Omental fat pad (tissue), 4 donors: ENCODE data around the gene ADAM12. TPM values are rescaled to one million over a fixed set of nuclear protein-coding genes. Genes with fewer than 3 reads are reported as not detected.

Source experiments
- ATAC-seq: fragments of 150-250 bp; one replicate; pipeline ENCODE4 v1.9.1; 2016; ENCODE audit warnings: mild to moderate bottlenecking, moderate library complexity; ENCODE audit not compliant: low FRiP score
- DNase-seq: peaks from one replicate; pipeline ENCODE4 v3.0.0-alpha.2; 2019; ENCODE audit warnings: low spot score
- total RNA-seq, 4 donors: library from RNA; depleted of rRNA; stranded (reverse); fragments of >200 nt; gene quantifications; one replicate each; pipeline ENCODE4 v1.1.0, GENCODE V29; 2016
- TF ChIP-seq, protein P1 (sequence below), 3 donors: fragments of 450-650 bp; IDR thresholded peaks; one replicate each; pipeline ENCODE4 v1.5.1; 2016 to 2017; ENCODE audit warnings: antibody characterized with exemption in 3 of 3, mild to moderate bottlenecking in 3 of 3, moderate library complexity in 2 of 3

Gene ADAM12
- total RNA-seq, 4 donors from 2014 or later: 4.9 to 24.4 (median 10.9) TPM

DNA sequence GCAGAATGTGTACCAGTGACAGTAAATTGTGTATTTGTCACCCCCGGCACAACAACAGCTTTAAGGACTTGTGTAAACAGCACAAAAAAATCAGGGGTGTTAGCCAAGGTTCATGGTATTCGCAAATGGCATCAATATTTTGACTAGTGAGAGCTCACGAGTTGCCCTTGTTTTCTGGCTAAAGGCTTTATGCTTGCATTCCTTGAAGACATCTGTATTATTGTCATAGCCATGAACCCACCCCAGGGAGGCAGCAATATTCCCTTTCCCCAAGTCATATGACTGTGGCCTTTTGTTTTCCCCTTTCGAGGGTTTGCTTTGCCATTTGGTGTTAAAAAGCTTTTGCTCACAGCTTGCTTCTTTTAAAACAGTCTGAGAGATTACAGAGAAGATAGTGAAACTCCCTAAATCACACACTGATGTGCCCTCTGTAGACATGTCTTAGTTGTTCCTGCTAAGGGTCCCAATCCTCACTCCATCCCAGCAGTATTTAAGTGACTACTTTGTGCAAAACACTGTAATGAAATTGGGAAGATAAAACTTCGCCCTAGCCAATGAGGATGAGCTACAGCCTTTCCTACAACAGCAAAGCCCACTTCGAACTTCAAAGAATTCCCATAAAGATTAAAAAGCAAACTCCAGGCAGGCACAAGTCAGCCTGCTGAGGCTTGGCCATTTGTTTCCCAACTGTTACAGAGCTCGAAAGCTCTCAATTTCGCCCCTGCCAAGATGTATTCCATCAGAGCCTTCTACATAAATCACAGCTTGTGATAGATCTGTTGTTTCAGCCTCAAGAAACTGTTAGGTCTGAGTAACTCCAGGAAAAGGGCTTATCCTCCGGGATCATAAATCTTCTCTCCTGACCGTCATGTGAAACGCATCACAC is 172.3 kb downstream of the ADAM12 start:
- TF ChIP-seq, protein P1, sequence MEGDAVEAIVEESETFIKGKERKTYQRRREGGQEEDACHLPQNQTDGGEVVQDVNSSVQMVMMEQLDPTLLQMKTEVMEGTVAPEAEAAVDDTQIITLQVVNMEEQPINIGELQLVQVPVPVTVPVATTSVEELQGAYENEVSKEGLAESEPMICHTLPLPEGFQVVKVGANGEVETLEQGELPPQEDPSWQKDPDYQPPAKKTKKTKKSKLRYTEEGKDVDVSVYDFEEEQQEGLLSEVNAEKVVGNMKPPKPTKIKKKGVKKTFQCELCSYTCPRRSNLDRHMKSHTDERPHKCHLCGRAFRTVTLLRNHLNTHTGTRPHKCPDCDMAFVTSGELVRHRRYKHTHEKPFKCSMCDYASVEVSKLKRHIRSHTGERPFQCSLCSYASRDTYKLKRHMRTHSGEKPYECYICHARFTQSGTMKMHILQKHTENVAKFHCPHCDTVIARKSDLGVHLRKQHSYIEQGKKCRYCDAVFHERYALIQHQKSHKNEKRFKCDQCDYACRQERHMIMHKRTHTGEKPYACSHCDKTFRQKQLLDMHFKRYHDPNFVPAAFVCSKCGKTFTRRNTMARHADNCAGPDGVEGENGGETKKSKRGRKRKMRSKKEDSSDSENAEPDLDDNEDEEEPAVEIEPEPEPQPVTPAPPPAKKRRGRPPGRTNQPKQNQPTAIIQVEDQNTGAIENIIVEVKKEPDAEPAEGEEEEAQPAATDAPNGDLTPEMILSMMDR (IDR thresholded peaks at IDR 0.05): no peak
- peak; percentile 51 for ATAC-seq
- no peak for DNase-seq

DNA sequence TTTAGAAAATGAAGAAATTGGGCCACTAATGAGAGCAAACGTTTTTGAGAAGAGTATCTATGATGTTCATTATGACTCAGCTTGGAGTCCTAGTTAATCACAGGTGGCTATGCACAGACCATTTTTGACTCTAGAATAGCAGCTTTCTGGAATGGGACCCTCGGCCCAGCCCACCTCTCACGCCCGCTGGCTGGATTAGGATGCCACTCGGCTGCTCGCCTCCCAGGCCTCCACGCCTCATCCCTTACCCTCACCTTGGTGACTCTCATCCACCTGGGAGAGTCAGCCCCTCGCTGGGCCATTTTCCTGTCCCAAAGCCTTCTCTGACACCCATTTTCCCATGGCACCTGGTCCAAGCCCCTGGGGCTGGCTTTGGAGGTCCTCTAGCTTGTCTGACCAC is 173.6 kb downstream of the ADAM12 start:
- TF ChIP-seq, protein P1 (IDR thresholded peaks at IDR 0.05): no peak
- ATAC-seq: no peak
- DNase-seq: no peak

DNA sequence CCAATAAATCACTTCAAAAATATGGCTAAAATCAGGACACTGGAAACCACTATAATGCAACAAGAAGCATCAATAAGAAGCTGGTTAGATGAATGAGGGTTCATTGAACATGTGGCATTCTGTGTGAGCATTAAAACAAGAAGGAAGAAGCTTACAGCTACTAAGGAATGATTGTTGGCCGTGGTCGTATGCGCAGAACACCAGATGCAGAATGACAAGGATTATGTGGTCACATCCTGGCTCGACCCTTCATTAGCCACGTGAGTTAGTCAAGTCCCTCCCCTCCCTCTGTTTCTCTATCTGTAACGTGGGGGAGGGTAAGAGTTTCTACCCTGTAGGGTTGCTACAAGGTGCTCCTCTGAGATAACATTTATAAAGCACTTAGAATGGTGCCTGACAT is 174.3 kb downstream of the ADAM12 start:
- DNase-seq (no peak), ATAC-seq (no peak)
- TF ChIP-seq, protein P1 (IDR thresholded peaks at IDR 0.05): no peak

DNA sequence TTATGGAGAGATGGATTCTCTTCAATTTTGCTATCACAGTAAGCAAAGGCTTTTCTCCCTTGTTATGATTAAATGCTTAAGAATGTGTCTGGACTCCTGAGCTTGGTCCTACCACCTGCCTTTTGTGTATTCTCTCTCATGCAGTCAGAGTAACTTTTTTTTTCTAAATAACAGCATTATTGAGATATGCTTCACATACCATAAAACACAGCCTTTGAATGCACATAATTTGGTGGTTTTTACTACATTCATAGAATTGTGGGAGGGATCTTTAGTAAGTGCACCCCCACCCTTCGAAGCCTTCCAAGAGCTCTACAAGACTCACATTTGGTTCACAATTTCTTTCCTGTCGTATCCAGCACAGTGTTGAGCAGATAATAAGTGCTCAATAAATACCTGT is 175.5 kb downstream of the ADAM12 start:
- DNase-seq (no peak), ATAC-seq (no peak)
- TF ChIP-seq, protein P1 (IDR thresholded peaks at IDR 0.05): no peak

DNA sequence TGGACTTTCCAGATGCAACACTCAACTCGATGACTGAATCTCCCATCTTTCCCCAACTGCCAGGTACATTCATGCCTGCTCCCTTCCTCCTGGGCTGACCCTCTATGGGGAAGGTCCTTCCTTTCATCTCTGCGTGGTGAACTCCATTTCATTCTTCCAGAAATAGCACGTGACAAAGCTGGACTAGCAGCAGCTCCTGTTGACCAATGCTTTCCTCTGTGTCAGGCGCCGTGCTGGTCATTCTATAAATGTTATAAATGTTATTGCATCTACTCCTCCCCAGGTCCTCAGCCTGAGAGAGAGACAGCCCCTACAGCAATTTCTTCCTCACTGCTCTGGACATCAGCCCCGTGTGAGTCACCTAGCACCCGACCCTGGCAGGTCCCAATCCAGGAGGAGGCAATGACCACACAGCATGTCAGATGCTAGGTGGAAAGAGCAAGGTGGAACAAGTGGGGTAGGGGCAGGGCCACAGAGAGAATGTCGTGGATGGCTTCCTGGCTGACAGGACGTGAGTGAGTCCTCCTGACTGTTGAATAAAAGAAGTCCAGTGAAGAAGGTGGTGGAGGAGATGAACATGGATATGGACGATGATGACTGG is 178.1 kb downstream of the ADAM12 start:
- TF ChIP-seq, protein P1 (IDR thresholded peaks at IDR 0.05): no peak
- ATAC-seq (no peak), DNase-seq (no peak)

DNA sequence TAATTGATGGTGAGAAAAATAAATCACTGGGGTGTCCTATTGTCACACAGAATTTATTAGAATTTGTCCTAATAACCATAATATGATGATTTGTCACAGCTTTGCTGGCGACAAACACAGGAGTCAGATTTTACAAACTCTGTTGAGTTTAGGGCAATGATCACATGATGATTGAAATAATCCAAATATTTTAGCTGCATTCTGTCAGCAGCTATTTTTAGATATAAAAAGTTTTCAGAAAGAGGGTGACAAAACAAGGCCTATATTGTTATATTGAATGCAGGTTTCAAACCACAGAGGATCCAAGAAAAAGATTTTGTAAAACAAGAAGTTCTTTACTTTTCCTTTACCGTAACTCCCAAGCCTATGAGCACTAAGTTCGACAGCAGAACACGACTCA is 178.8 kb downstream of the ADAM12 start:
- TF ChIP-seq, protein P1 (IDR thresholded peaks at IDR 0.05): no peak
- DNase-seq (no peak), ATAC-seq (no peak)
